ENCODE measurements around the gene TLR6.

The TLR6 gene

DNA sequence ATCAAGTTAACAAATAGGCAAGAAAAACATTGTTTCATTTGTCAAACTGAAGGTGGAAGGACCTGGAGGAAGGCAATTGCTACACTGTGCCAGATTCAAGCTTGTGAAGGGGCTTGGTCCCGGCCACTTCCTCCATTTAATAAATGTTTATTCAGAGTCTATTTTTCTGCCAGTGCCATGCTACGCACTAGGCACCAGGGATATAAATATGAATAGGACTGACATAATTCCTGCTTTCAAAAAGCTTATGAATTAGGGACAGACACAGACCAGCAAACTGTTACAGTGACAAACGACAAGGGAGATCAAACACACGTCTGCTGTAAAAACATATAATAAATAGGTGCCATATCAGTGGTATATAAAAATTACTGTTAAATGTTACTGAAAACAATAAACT lies 571 bp downstream of the TLR6 start:
- H4K8ac ChIP-seq (ENCODE audit: low read depth, low read length), result no peak overlapping the region
- no peaks in the 10 kb centered on the region for H3K36me3 ChIP-seq (replicated peaks in 1 of 2; ENCODE audit: control insufficient read depth in 2 of 2, insufficient read depth in 2 of 2, low read length in 2 of 2)
- no peak overlapping the region for H2BK5ac ChIP-seq (ENCODE audit: low read length)
- no peak overlapping the region for H3K4me3 ChIP-seq (ENCODE audit: low read length in 2 of 2)
- no peak for DNase-seq (ENCODE audit: low spot score)
- H2AK5ac ChIP-seq (ENCODE audit: low read depth, low read length), result no peak overlapping the region
- no peak overlapping the region for H3K4me2 ChIP-seq (ENCODE audit: insufficient read depth, low read length, poor library complexity, severe bottlenecking)
- no peak overlapping the region for H2AFZ ChIP-seq (ENCODE audit: low read length)
- H3K4me1 ChIP-seq (ENCODE audit: control insufficient read depth in 2 of 2, insufficient read depth in 1 of 2, low read depth in 1 of 2, low read length in 2 of 2), result no peaks in the 10 kb centered on the region
- H2BK120ac ChIP-seq (ENCODE audit: low read depth, low read length), result no peak overlapping the region
- no peak overlapping the region for H4K91ac ChIP-seq (ENCODE audit: low read depth, low read length, poor library complexity)
- no peak overlapping the region for H2BK12ac ChIP-seq (ENCODE audit: low read length)
- no peaks in the 10 kb centered on the region for H3K9me3 ChIP-seq (replicated peaks in 1 of 2; ENCODE audit: control insufficient read depth in 2 of 2, insufficient read depth in 1 of 2, low read depth in 1 of 2, low read length in 2 of 2)
- H2BK15ac ChIP-seq (ENCODE audit: low read length), result no peak overlapping the region
- H3K23ac ChIP-seq (ENCODE audit: low read depth, low read length, poor library complexity), result no peak overlapping the region
- no peak overlapping the region for H3K18ac ChIP-seq (ENCODE audit: low read length)
- H3K4ac ChIP-seq (ENCODE audit: low read length), result no peak overlapping the region
- no peaks in the 10 kb centered on the region for H3K27me3 ChIP-seq (ENCODE audit: control insufficient read depth in 3 of 3, insufficient read depth in 3 of 3, low read depth in 1 of 3, low read length in 3 of 3)
- H3K14ac ChIP-seq (ENCODE audit: low read length), result no peak overlapping the region
- H3K79me1 ChIP-seq (ENCODE audit: low read depth, low read length), result no peaks in the 10 kb centered on the region
- no CpG with 5 or more reads among the region's 4 CpGs for WGBS, 2 donors (ENCODE audit: extremely low coverage in 2 of 2, insufficient read length in 2 of 2, insufficient replicate concordance in 1 of 2)
- no peak overlapping the region for H3K9ac ChIP-seq (ENCODE audit: low read depth, low read length, poor library complexity)
- H3K27ac ChIP-seq (replicated peaks; ENCODE audit: low read length), result no peak overlapping the region

- Histone ChIP-seq H3K9me3 (replicated peaks in 1 of 2; ENCODE audit: control insufficient read depth in 2 of 2, insufficient read depth in 1 of 2, low read depth in 1 of 2, low read length in 2 of 2) (no peaks in the 10 kb centered on the region), H2AFZ (ENCODE audit: low read length) (no peak overlapping the region), H3K18ac (ENCODE audit: low read length) (no peak overlapping the region), H2BK15ac (ENCODE audit: low read length) (no peak overlapping the region), H3K9ac (ENCODE audit: low read depth, low read length, poor library complexity) (no peak overlapping the region), H3K27me3 (ENCODE audit: control insufficient read depth in 3 of 3, insufficient read depth in 3 of 3, low read depth in 1 of 3, low read length in 3 of 3) (no peaks in the 10 kb centered on the region), H3K4me1 (ENCODE audit: control insufficient read depth in 2 of 2, insufficient read depth in 1 of 2, low read depth in 1 of 2, low read length in 2 of 2) (no peaks in the 10 kb centered on the region), H4K8ac (ENCODE audit: low read depth, low read length) (no peak overlapping the region), H3K27ac (replicated peaks; ENCODE audit: low read length) (no peak overlapping the region), H3K23ac (ENCODE audit: low read depth, low read length, poor library complexity) (no peak overlapping the region), H2BK5ac (ENCODE audit: low read length) (no peak overlapping the region), H3K4me3 (ENCODE audit: low read length in 2 of 2) (no peak overlapping the region), H2BK12ac (ENCODE audit: low read length) (no peak overlapping the region), H4K91ac (ENCODE audit: low read depth, low read length, poor library complexity) (no peak overlapping the region), H3K36me3 (replicated peaks in 1 of 2; ENCODE audit: control insufficient read depth in 2 of 2, insufficient read depth in 2 of 2, low read length in 2 of 2) (no peaks in the 10 kb centered on the region), H3K4me2 (ENCODE audit: insufficient read depth, low read length, poor library complexity, severe bottlenecking) (no peak overlapping the region), H2BK120ac (ENCODE audit: low read depth, low read length) (no peak overlapping the region), H2AK5ac (ENCODE audit: low read depth, low read length) (no peak overlapping the region), H3K79me1 (ENCODE audit: low read depth, low read length) (no peaks in the 10 kb centered on the region), H3K14ac (ENCODE audit: low read length) (no peak overlapping the region), H3K4ac (ENCODE audit: low read length) (no peak overlapping the region)
- DNase-seq (ENCODE audit: low spot score), result no peak
- WGBS, 2 donors (ENCODE audit: extremely low coverage in 2 of 2, insufficient read length in 2 of 2, insufficient replicate concordance in 1 of 2), result 100% methylated on average over 1 of the region's 5 CpGs; no CpG with 5 or more reads in 1 of the 2 donors
These were observed 1.2 kb downstream of the TLR6 start for GRCh38 chr4:38855466-38855865.

DNA sequence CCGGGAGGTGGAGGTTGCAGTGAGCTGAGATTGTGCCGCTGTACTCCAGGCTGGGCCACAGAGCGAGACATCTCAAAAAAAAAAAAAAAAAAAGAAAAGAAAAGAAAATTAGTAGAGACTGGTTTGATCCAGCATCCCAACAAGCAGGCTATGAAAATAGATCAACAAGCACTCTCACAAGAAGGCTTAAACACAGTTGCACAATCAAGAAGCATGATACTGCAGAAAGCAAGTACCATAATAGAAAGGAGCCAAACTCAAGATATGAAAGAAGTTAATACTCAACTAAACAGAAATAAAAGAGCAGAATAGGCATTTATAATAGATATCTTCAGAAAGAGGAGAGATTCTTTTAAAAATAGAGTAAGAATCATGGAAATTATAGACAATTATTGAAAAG lies 10.6 kb downstream of the TLR6 start:
- Histone ChIP-seq H3K18ac (ENCODE audit: low read length) (no peak overlapping the region), H4K91ac (ENCODE audit: low read depth, low read length, poor library complexity) (no peak overlapping the region), H3K23ac (ENCODE audit: low read depth, low read length, poor library complexity) (no peak overlapping the region), H2BK5ac (ENCODE audit: low read length) (no peak overlapping the region), H3K27ac (replicated peaks; ENCODE audit: low read length) (no peak overlapping the region), H3K4me2 (ENCODE audit: insufficient read depth, low read length, poor library complexity, severe bottlenecking) (no peak overlapping the region), H2BK15ac (ENCODE audit: low read length) (no peak overlapping the region), H4K8ac (ENCODE audit: low read depth, low read length) (no peak overlapping the region), H3K4me1 (ENCODE audit: control insufficient read depth in 2 of 2, insufficient read depth in 1 of 2, low read depth in 1 of 2, low read length in 2 of 2) (no peaks in the 10 kb centered on the region), H2AFZ (ENCODE audit: low read length) (no peak overlapping the region), H3K14ac (ENCODE audit: low read length) (no peak overlapping the region), H3K4ac (ENCODE audit: low read length) (no peak overlapping the region), H2BK12ac (ENCODE audit: low read length) (no peak overlapping the region), H3K9me3 (replicated peaks in 1 of 2; ENCODE audit: control insufficient read depth in 2 of 2, insufficient read depth in 1 of 2, low read depth in 1 of 2, low read length in 2 of 2) (no peaks in the 10 kb centered on the region), H3K79me1 (ENCODE audit: low read depth, low read length) (no peaks in the 10 kb centered on the region), H3K9ac (ENCODE audit: low read depth, low read length, poor library complexity) (no peak overlapping the region), H3K4me3 (ENCODE audit: low read length in 2 of 2) (no peak overlapping the region), H3K27me3 (ENCODE audit: control insufficient read depth in 3 of 3, insufficient read depth in 3 of 3, low read depth in 1 of 3, low read length in 3 of 3) (peaks cover 0 to 4% (median 0%) of the 10 kb centered on the region in 3 experiments), H2BK120ac (ENCODE audit: low read depth, low read length) (no peak overlapping the region), H3K36me3 (replicated peaks in 1 of 2; ENCODE audit: control insufficient read depth in 2 of 2, insufficient read depth in 2 of 2, low read length in 2 of 2) (no peaks in the 10 kb centered on the region), H2AK5ac (ENCODE audit: low read depth, low read length) (no peak overlapping the region)
- no CpG with 5 or more reads among the region's 3 CpGs for WGBS, 2 donors (ENCODE audit: extremely low coverage in 2 of 2, insufficient read length in 2 of 2, insufficient replicate concordance in 1 of 2)
- DNase-seq (ENCODE audit: low spot score), result no peak

DNA sequence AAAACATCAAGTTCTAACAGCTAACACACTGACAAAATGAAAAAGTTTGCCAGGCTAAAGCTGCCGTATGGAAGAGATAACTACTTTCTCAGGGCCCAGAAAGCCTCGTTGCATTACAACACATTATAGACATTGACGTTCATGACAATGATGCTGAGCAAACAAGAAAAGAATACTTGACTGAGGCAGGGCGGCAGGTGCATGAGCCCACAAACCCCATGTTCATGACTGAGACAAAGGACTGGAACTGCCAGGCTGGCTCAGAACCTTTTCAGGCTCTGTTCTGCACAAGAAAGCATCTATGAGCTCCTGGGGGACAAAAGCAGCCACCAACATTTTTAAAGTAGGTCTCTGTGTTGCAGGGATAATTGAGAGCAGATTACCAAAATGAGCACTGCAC lies 13.6 kb downstream of the TLR6 start:
- Histone ChIP-seq H3K27me3 (ENCODE audit: control insufficient read depth in 3 of 3, insufficient read depth in 3 of 3, low read depth in 1 of 3, low read length in 3 of 3) (peaks cover 0 to 4% (median 0%) of the 10 kb centered on the region in 3 experiments), H3K4me1 (ENCODE audit: control insufficient read depth in 2 of 2, insufficient read depth in 1 of 2, low read depth in 1 of 2, low read length in 2 of 2) (no peaks in the 10 kb centered on the region), H2AFZ (ENCODE audit: low read length) (no peak overlapping the region), H2BK15ac (ENCODE audit: low read length) (no peak overlapping the region), H3K23ac (ENCODE audit: low read depth, low read length, poor library complexity) (no peak overlapping the region), H4K91ac (ENCODE audit: low read depth, low read length, poor library complexity) (no peak overlapping the region), H2AK5ac (ENCODE audit: low read depth, low read length) (no peak overlapping the region), H2BK12ac (ENCODE audit: low read length) (no peak overlapping the region), H3K4ac (ENCODE audit: low read length) (no peak overlapping the region), H2BK120ac (ENCODE audit: low read depth, low read length) (no peak overlapping the region), H3K14ac (ENCODE audit: low read length) (no peak overlapping the region), H2BK5ac (ENCODE audit: low read length) (no peak overlapping the region), H3K36me3 (replicated peaks in 1 of 2; ENCODE audit: control insufficient read depth in 2 of 2, insufficient read depth in 2 of 2, low read length in 2 of 2) (no peaks in the 10 kb centered on the region), H3K9me3 (replicated peaks in 1 of 2; ENCODE audit: control insufficient read depth in 2 of 2, insufficient read depth in 1 of 2, low read depth in 1 of 2, low read length in 2 of 2) (no peaks in the 10 kb centered on the region), H3K18ac (ENCODE audit: low read length) (no peak overlapping the region), H4K8ac (ENCODE audit: low read depth, low read length) (no peak overlapping the region), H3K9ac (ENCODE audit: low read depth, low read length, poor library complexity) (no peak overlapping the region), H3K79me1 (ENCODE audit: low read depth, low read length) (no peaks in the 10 kb centered on the region), H3K4me3 (ENCODE audit: low read length in 2 of 2) (no peak overlapping the region), H3K4me2 (ENCODE audit: insufficient read depth, low read length, poor library complexity, severe bottlenecking) (no peak overlapping the region), H3K27ac (replicated peaks; ENCODE audit: low read length) (no peak overlapping the region)
- no CpG with 5 or more reads among the region's 4 CpGs for WGBS, 2 donors (ENCODE audit: extremely low coverage in 2 of 2, insufficient read length in 2 of 2, insufficient replicate concordance in 1 of 2)
- DNase-seq (ENCODE audit: low spot score), result no peak
